ENCODE data around the gene EIF4E2. TPM values are rescaled to one million over a fixed set of nuclear protein-coding genes. Genes with fewer than 3 reads are reported as not detected.

EIF4E2 gene
- total and polyA plus RNA-seq, 2 of the 13 experiments (the other 11 are each of a cell fraction or from before 2014, with no cell fraction given) = 25.0 to 101 TPM

- TF ChIP-seq KLF6 (CRISPR knock-in tag; IDR thresholded peaks at IDR 0.05) (peak; percentile 99), SMC3 (IDR thresholded peaks at IDR 0.05; ENCODE audit: low read length) (no peak), TSC22D2 (CRISPR knock-in tag; IDR thresholded peaks at IDR 0.05; ENCODE audit: borderline replicate concordance) (peak; percentile 91), RFXAP (CRISPR knock-in tag; IDR thresholded peaks at IDR 0.05; ENCODE audit: borderline replicate concordance) (peak; percentile 98), ZBTB26 (CRISPR knock-in tag; IDR thresholded peaks at IDR 0.05; ENCODE audit: borderline replicate concordance) (peak; percentile 86; the same call in 1 of the 2 replicates), POGZ (CRISPR knock-in tag; IDR thresholded peaks at IDR 0.05) (peak; percentile 99), DMAP1 (CRISPR knock-in tag; IDR thresholded peaks at IDR 0.05) (peak; percentile 97), HNF1A (IDR thresholded peaks at IDR 0.05; ENCODE audit: low read depth) (no peak; the same call in 1 of the 2 replicates), HNF1A (CRISPR knock-in tag; IDR thresholded peaks at IDR 0.05; ENCODE audit: borderline replicate concordance) (peak; percentile 88), ZNF224 (CRISPR knock-in tag; IDR thresholded peaks at IDR 0.05) (peak; percentile 99), E2F2 (CRISPR knock-in tag; IDR thresholded peaks at IDR 0.05; ENCODE audit: borderline replicate concordance) (peak; percentile 81), MIER3 (CRISPR knock-in tag; IDR thresholded peaks at IDR 0.05; ENCODE audit: borderline replicate concordance) (peak; percentile 90; the same call in 1 of the 2 replicates), ZNF747 (CRISPR knock-in tag; IDR thresholded peaks at IDR 0.05; ENCODE audit: borderline replicate concordance) (peak; percentile 99), MEIS1 (CRISPR knock-in tag; IDR thresholded peaks at IDR 0.05; ENCODE audit: borderline replicate concordance) (peak; percentile 95), GATAD1 (CRISPR knock-in tag; IDR thresholded peaks at IDR 0.05) (peak; percentile 96), GRHL1 (CRISPR knock-in tag; conservative IDR thresholded peaks at IDR 0.05) (no peak), TCF7L2 (IDR thresholded peaks at IDR 0.05; ENCODE audit: low read depth, low read length) (no peak), SAFB2 (CRISPR knock-in tag; IDR thresholded peaks at IDR 0.05; ENCODE audit: borderline replicate concordance, low read depth) (peak; percentile 96), CBX1 (IDR thresholded peaks at IDR 0.05; ENCODE audit: low read depth) (peak; percentile 85)
These were observed at the start of gene EIF4E2, which contains the start of gene TIGD1 (continued) for GRCh38 chr2:232550354-232551249.

Measured in HepG2 (cell line).